Measurements from ENCODE around the gene UBL7.

UBL7 gene

GRCh38 chr15:74403991-74404563 is 56.9 kb downstream of the UBL7 start:
- DNase-seq: no peak

DNA sequence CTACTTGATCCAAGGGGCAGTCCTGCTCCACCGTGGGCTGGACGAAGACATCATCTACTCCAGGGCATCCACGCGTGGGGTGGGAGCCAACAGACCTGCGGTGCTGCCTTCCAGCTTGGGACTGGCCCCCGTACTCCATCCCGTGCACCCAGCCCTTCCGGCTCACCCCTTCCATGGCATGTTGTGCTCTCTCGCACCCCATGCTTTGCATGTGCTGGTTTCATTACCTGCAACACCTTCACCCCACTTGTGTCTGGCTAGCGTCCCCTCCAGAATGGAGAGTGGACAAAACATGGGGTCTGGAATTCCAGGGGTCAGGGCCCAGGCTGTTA is 57.4 kb downstream of the UBL7 start:
- DNase-seq: no peak

- no peak for DNase-seq
These were observed 57.9 kb downstream of the UBL7 start for GRCh38 chr15:74402873-74403587.

GRCh38 chr15:74402337-74402841 is 58.6 kb downstream of the UBL7 start:
- no peak for DNase-seq

DNA sequence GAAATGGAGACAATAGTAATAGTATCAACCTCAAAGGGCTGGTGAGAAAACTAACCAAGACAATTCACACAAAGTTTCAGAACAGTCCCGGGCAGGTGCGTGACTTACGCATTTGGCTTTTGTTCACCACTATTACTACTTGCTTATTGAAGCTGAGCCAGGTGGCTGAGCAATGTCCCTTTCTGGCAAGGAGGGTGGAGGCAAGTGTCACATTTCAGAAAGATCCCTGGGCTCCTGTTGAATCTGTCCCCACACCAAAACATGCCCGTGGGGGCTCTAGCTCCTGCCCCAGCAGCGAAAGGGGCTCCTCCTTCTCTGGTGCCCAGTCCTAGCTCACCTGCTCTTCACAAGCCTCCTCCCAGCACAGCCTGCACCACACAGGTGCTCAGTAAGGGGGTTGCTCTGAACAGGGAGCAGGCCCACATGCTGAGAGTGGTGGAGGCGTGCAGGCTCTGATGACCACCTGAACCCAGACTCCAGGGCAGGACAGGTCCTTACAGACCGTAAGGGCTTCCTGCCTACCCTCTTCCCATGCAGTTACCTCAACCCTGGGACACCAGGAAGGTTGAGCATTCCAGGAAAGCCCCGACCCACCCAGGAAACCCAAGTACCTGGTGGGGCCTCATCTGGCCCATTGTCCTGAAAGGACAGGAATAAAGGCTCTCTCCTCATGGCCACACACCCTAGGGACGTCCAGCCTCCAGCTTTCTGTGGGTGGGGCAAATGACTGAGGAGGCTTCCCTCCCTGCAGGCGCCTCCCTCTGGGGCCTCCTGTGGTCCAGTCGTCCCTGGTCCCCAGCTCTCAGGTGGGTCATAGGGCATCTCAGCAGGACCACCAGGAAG is 59.8 kb downstream of the UBL7 start:
- no peak for DNase-seq

DNA sequence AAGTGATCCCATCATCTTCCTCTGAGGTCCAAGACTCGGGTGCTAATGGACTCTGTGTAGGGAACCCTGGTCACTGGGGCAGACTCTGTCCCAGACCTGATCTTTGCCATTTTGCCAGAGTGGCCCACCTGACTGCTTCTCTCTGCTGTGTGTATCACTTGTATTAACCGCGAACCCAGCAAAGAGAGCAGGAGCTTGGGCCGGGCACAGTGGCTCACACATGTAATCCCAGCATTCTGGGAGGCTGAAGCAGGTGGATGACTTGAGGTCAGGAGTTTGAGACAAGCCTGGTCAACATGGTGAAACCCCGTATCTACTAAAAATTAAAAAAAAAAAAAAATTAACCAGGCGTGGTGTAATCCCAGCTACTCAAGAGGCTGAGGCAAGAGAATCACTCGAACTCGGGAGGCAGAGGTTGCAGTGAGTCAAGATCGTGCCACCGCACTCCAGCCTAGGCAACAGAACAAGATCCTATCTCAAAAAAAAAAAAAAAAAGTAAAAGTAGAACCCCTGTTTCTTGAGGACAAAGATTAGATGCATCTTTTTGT is 60.6 kb downstream of the UBL7 start:
- no peak for DNase-seq

DNA sequence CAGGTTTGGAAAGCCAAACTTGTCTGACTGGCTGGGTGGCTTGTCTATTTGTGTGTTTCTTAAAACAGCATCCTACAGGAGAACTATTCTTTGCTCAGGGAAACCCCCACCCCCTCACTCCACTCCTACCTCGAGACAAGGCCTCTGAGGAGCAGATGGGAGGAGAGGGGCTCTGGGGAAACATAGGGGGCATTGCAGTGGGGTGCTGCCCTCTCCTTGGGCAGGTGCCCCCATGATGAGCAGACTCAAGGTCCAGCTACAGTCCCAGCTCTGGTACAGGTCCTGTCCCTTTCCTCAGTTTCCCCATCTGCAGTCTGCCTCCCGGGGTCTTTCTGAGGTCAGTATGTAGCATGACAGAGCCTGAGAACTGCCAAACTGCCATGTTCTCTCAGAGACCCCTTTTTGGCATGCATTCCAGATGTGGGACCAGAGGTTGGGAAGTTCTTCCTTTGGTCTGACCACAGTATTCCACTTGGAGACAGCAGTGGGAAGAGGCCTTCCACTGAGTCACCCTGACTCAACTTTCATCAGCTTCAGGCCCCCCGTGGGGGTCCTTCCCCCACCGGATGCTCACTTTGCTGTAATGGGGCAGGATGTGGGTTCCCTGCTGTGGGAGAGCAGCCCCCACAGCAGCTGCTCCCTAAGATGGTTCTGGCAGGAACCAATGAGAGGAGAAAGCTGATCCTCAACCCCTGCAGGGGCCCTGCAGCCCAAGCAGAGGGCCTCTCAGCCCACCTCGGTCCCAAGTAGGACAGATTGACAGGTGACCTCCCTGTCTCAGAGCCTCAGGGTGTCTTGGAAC is 61.2 kb downstream of the UBL7 start:
- no peak for DNase-seq

GRCh38 chr15:74399100-74399499 is 61.9 kb downstream of the UBL7 start:
- DNase-seq: no peak

GRCh38 chr15:74398183-74398582 is 62.8 kb downstream of the UBL7 start:
- no peak for DNase-seq

DNA sequence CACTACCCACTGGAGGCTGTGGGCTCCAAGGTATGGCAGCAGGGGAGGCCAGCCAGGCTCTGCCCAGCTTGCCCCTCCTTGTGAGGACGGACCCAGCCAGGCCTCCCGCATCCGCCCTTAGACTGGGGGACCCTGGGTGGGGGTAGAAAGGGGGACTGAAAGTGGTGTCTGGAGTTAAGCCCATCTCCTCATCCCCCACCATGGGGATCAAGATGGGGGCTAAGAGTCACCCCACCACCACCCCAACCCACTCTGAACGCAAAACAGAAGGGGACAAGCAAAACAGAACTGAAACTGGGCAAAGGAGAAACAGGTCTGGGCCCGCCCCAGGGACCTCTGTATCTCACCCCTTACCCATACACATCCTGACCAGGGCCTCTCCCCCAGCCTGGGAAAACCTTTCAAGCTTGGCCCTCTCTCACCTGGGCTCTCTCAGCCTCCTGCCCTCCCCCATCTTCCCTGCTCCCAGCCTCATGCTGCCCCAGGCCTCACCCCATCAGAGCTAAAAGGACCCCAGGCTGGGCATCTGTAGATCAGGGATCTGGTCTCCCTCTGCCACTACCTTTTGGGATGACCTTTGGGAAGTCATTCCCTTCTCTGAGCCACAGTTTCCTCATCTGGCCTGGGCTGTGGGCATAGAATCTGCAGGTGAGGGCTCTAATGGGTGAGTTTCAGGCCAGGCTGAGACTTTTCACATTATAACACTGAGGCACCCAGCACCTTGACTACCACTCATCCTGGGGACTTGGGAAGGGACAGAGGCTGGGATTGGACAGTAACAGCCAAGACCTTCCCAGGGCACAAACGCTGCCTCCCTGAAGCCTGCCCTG is 63.5 kb downstream of the UBL7 start:
- DNase-seq: no peak

GRCh38 chr15:74396445-74397238 is 64.3 kb downstream of the UBL7 start:
- no peak for DNase-seq

GRCh38 chr15:74396146-74396438 is 64.9 kb downstream of the UBL7 start:
- DNase-seq: no peak

Measured in NCI-H1436 treated with DMSO at 0.1 percent for 48 hours (cell line).